Gastrocnemius medialis (tissue), 4 donors: ENCODE data around the gene CAB39. TPM values are rescaled to one million over a fixed set of nuclear protein-coding genes. Genes with fewer than 3 reads are reported as not detected.
A peak's percentile ranks its signal among the peaks of the same experiment; 100 is the strongest.

Source experiments
- ATAC-seq, 2 donors: fragments of 150-250 bp; one replicate each; pipeline ENCODE4 v1.9.1; 2016
- DNase-seq, 2 donors: peaks; one replicate each; pipeline ENCODE4 v3.0.0-alpha.2; 2019
- H3K27ac ChIP-seq, 4 donors: fragments of 200-600 bp; sonication (generic); 1 replicate in 1 of 4; 2 replicates in 3 of 4; pipeline ENCODE4 v1.5.1; 2016 to 2018; ENCODE audit warnings: mild to moderate bottlenecking in 2 of 4, moderate library complexity in 1 of 4
- H3K27me3 ChIP-seq, 3 donors: fragments of 200-600 bp; sonication (generic) in 2 of 3; 1 replicate in 1 of 3; 2 replicates in 2 of 3; pipeline versions ENCODE4 v1.5.1 to v1.6.0; 2016 to 2019; ENCODE audit warnings: mild to moderate bottlenecking in 1 of 3, moderate library complexity in 1 of 3
- H3K36me3 ChIP-seq, 2 donors: fragments of 200-600 bp; sonication (generic) in 1 of 2; one replicate each; pipeline ENCODE4 v1.5.1; 2017 to 2018
- H3K4me1 ChIP-seq, 2 donors: fragments of 200-600 bp; sonication (generic) in 1 of 2; one replicate each; pipeline ENCODE4 v1.5.1; 2016 to 2017; ENCODE audit warnings: mild to moderate bottlenecking in 2 of 2
- H3K4me3 ChIP-seq, 4 donors: fragments of 200-600 bp; sonication (generic) in 3 of 4; 1 replicate in 1 of 4; 2 replicates in 3 of 4; pipeline ENCODE4 v1.5.1; 2016 to 2019; ENCODE audit warnings: mild to moderate bottlenecking in 2 of 4
- H3K9me3 ChIP-seq, 3 donors: fragments of 200-600 bp; sonication (generic) in 2 of 3; 1 replicate in 1 of 3; 2 replicates in 2 of 3; pipeline ENCODE4 v1.5.1; 2016 to 2019
- POLR2A ChIP-seq, 2 donors: fragments of 450-650 bp; IDR thresholded peaks; one replicate each; pipeline ENCODE4 v1.6.1; 2017; ENCODE audit warnings: antibody characterized with exemption in 2 of 2, mild to moderate bottlenecking in 2 of 2, moderate library complexity in 2 of 2
- in situ Hi-C, 4 donors: fragments of 200-750 bp; cut with MboI; loops; one replicate each; pipeline versions ENCODE4 v1.15.0 to v1.8.0; 2017; ENCODE audit warnings: low sequenced_read_pairs in 4 of 4
- intact Hi-C: fragments of 100-400 bp; cut with DNase I; formaldehyde crosslinking; loops from one replicate; pipeline ENCODE4 v1.15.1; 2023; ENCODE audit warnings: low total_unique reads
- total RNA-seq, 4 donors: library from RNA; depleted of rRNA; stranded (reverse); fragments of >200 nt; gene quantifications; one replicate each; pipeline versions ENCODE4 v1.1.0 to v1.2.3, GENCODE V29; 2016
- TF ChIP-seq, protein P1 (sequence below), 5 experiments: fragments of 450-650 bp in 3 of 5; fragments of 200-600 bp in 2 of 5; sonication (generic) in 2 of 5; IDR thresholded peaks in 4 of 5; conservative IDR thresholded peaks in 1 of 5; 1 replicate in 4 of 5; 2 replicates in 1 of 5; pipeline ENCODE4 v1.5.1; 2016 to 2019; ENCODE audit warnings: antibody characterized with exemption in 5 of 5, mild to moderate bottlenecking in 3 of 5, moderate library complexity in 3 of 5

The CAB39 gene
- total RNA-seq, 4 donors from 2014 or later, result 93.9 to 211 (median 133) TPM

DNA sequence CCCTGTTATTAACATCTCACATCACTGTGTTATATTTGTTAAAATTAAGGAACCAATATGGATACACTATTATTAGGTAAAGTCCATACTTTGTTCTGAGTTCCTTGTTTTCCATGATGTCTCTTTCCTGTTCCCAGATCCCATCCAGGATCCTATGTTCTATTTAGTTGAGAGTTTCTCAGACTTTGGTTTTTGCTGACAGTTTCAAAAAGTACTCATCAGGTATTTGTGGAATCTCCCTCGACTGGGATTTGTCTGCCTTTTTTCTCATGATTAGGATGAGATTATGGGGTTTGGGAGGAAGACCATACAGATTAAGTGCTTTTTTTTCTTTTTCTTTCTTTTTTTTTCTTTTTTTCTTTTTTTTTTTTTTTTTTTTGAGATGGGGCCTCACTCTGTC, 112.7 kb downstream of the CAB39 start:
- H3K36me3 ChIP-seq, result peaks cover 0 to 6% of the 10 kb centered on the region in 2 donors
- no peaks in the 10 kb centered on the region for H3K9me3 ChIP-seq
- peaks cover 17 to 21% (median 21%) of the 10 kb centered on the region in 3 donors for H3K27me3 ChIP-seq
- in situ Hi-C loops, result loop anchor here in 1 of 4 donors (5.0 kb wide), 1 partner anchor 162 kb away; no protein-coding TSS in a partner anchor
- intact Hi-C loops, result no loop called here
- H3K27ac ChIP-seq, result no peak overlapping the region
- no peak for ATAC-seq
- H3K4me1 ChIP-seq, result peaks cover 0 to 5% of the 10 kb centered on the region in 2 donors
- H3K4me3 ChIP-seq, result no peak overlapping the region
- TF ChIP-seq, protein P1, sequence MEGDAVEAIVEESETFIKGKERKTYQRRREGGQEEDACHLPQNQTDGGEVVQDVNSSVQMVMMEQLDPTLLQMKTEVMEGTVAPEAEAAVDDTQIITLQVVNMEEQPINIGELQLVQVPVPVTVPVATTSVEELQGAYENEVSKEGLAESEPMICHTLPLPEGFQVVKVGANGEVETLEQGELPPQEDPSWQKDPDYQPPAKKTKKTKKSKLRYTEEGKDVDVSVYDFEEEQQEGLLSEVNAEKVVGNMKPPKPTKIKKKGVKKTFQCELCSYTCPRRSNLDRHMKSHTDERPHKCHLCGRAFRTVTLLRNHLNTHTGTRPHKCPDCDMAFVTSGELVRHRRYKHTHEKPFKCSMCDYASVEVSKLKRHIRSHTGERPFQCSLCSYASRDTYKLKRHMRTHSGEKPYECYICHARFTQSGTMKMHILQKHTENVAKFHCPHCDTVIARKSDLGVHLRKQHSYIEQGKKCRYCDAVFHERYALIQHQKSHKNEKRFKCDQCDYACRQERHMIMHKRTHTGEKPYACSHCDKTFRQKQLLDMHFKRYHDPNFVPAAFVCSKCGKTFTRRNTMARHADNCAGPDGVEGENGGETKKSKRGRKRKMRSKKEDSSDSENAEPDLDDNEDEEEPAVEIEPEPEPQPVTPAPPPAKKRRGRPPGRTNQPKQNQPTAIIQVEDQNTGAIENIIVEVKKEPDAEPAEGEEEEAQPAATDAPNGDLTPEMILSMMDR (IDR thresholded peaks at IDR 0.05 in 4 of 5, conservative IDR thresholded peaks at IDR 0.05 in 1 of 5), result no peak
- TF ChIP-seq POLR2A (IDR thresholded peaks at IDR 0.05), result no peak
- DNase-seq, result no peak

DNA sequence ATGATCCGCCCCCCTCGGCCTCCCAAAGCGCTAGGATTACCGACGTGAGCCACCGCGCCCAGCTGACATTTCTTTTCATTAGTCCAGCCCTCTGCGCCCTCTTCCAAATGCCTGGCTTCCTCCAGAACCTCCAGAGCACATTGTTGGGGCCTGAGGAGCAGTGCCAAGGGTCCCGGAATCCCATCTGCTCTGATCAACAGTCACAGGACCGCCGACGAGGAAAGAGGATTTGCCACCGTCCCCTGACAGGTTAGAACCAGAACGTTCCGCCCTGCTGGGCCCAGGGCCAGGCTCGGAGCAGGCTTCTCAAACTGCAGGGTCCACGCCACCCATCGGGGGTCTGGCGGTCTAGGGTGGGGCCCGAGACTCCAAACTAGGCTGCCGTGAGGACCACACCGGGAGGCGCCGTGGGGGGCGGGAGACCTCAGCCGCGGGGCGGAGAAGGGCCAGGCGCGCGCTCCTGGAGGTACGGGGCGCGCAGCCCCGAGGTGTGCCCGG, 115.2 kb downstream of the CAB39 start:
- Histone ChIP-seq H3K36me3 (no peaks in the 10 kb centered on the region), H3K27ac (peak overlapping the region in 1 of 4 donors; percentile 8), H3K27me3 (peaks cover 17 to 21% (median 21%) of the 10 kb centered on the region in 3 donors), H3K9me3 (no peaks in the 10 kb centered on the region), H3K4me1 (peaks cover 0 to 3% of the 10 kb centered on the region in 2 donors), H3K4me3 (peak overlapping the region in 3 of 4 donors; percentile 6 to 41 (median 37))
- ATAC-seq (no peak), DNase-seq (no peak)
- in situ Hi-C loops, result loop anchor here in 1 of 4 donors (5.0 kb wide), 1 partner anchor 159 kb away; no protein-coding TSS in a partner anchor
- intact Hi-C loops, result no loop called here
- no peak for TF ChIP-seq POLR2A (IDR thresholded peaks at IDR 0.05)
- TF ChIP-seq, protein P1 (IDR thresholded peaks at IDR 0.05 in 4 of 5, conservative IDR thresholded peaks at IDR 0.05 in 1 of 5), result no peak

DNA sequence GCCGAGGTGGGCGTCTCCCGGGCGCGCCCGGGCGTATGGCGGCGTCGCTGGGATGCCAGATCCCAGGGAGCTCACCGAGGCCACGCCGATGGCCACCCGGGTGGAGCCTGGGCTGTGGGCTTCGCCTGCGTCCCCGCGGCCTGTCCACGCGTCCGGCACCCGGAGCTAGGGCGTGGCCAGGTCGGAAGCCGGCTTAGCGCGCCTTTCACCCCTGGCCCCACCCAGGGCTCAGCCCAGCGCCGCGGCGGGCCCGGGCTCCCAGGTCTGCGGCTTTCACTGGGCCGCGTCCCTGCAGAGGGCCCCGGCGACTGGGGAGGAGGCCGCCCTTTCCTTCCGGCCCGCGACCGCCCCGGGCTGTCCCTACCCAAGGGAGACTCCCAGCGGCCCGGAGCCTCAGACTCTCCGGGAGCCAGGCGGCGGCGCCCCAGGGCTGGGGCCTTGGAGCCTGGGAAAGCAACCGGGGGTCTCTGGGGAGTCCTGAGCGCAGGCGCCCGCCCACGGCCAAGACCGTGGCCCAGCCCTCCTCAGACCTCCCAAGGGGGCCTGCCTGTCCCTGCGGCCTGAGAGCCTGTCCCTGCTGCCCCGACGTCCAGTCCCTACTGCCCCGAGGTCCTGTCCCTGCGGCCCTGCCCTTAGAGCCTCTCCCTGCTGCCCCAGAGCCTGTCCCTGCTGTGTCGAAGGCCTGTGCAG, 115.8 kb downstream of the CAB39 start:
- no peaks in the 10 kb centered on the region for H3K9me3 ChIP-seq
- peaks cover 17 to 21% (median 21%) of the 10 kb centered on the region in 3 donors for H3K27me3 ChIP-seq
- peaks cover 0 to 3% of the 10 kb centered on the region in 2 donors for H3K4me1 ChIP-seq
- intact Hi-C loops (no loop called here), in situ Hi-C loops (loop anchor here in 1 of 4 donors (5.0 kb wide), 1 partner anchor 159 kb away; no protein-coding TSS in a partner anchor)
- DNase-seq, result peak; percentile 24 to 33
- no peaks in the 10 kb centered on the region for H3K36me3 ChIP-seq
- H3K4me3 ChIP-seq, result peak overlapping the region in 3 of 4 donors; percentile 6 to 41 (median 37)
- TF ChIP-seq, protein P1 (IDR thresholded peaks at IDR 0.05 in 4 of 5, conservative IDR thresholded peaks at IDR 0.05 in 1 of 5), result no peak
- TF ChIP-seq POLR2A (IDR thresholded peaks at IDR 0.05), result no peak
- no peak for ATAC-seq
- H3K27ac ChIP-seq, result peak overlapping the region in 1 of 4 donors; percentile 8

DNA sequence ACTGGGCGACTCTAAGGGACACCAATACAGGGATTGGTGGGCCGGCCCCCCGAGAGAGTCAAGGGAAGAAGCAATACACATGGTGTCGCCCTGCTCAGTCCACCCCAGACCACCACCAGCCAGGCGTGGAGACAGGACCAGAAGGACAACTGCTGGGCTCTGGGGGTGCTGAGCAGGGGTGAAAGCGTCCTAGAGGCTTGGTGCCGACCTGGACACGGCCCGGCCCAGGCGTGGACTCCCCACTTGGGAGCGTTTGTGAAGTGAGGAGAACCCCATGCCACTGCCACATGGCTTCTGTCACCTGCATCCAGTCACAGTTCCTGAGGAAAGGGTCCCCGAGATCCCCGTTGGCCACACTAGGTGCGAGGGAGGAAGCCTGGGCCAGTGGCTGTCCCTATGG, 116.7 kb downstream of the CAB39 start:
- ATAC-seq, result no peak
- Histone ChIP-seq H3K9me3 (no peaks in the 10 kb centered on the region), H3K36me3 (no peaks in the 10 kb centered on the region), H3K4me1 (peaks cover 0 to 3% of the 10 kb centered on the region in 2 donors), H3K4me3 (no peak overlapping the region), H3K27ac (no peak overlapping the region), H3K27me3 (peaks cover 17 to 21% (median 21%) of the 10 kb centered on the region in 3 donors)
- intact Hi-C loops, result no loop called here
- TF ChIP-seq, protein P1 (IDR thresholded peaks at IDR 0.05 in 4 of 5, conservative IDR thresholded peaks at IDR 0.05 in 1 of 5), result no peak
- TF ChIP-seq POLR2A (IDR thresholded peaks at IDR 0.05), result no peak
- in situ Hi-C loops, result loop anchor here in 1 of 4 donors (5.0 kb wide), 1 partner anchor 158 kb away; no protein-coding TSS in a partner anchor
- no peak for DNase-seq
